Omental fat pad (tissue), 4 donors: ENCODE data around the gene NCOA5. TPM values are rescaled to one million over a fixed set of nuclear protein-coding genes. Genes with fewer than 3 reads are reported as not detected.

Experiments used
- ATAC-seq: fragments of 150-250 bp; one replicate; pipeline ENCODE4 v1.9.1; 2016; ENCODE audit warnings: mild to moderate bottlenecking, moderate library complexity; ENCODE audit not compliant: low FRiP score
- DNase-seq: peaks from one replicate; pipeline ENCODE4 v3.0.0-alpha.2; 2019; ENCODE audit warnings: low spot score
- CTCF ChIP-seq, 3 donors: fragments of 450-650 bp; IDR thresholded peaks; one replicate each; pipeline ENCODE4 v1.5.1; 2016 to 2017; ENCODE audit warnings: antibody characterized with exemption in 3 of 3, mild to moderate bottlenecking in 3 of 3, moderate library complexity in 2 of 3
- total RNA-seq, 4 donors: library from RNA; depleted of rRNA; stranded (reverse); fragments of >200 nt; gene quantifications; one replicate each; pipeline ENCODE4 v1.1.0, GENCODE V29; 2016

The NCOA5 gene
- total RNA-seq, 4 donors from 2014 or later, result 19.3 to 41.1 (median 23.2) TPM

- no peak for ATAC-seq
- DNase-seq, result no peak
- TF ChIP-seq CTCF (IDR thresholded peaks at IDR 0.05), result no peak
Observed at GRCh38 chr20:46126440-46127056, 36.8 kb upstream of the NCOA5 start.

- TF ChIP-seq CTCF (IDR thresholded peaks at IDR 0.05), result no peak
- ATAC-seq (no peak), DNase-seq (no peak)
Observed at GRCh38 chr20:46123482-46124245, 33.9 kb upstream of the NCOA5 start.

- ATAC-seq, result no peak
- DNase-seq, result no peak
- TF ChIP-seq CTCF (IDR thresholded peaks at IDR 0.05), result no peak
Observed at GRCh38 chr20:46122516-46123481, 33.0 kb upstream of the NCOA5 start.

- no peak for TF ChIP-seq CTCF (IDR thresholded peaks at IDR 0.05)
- no peak for ATAC-seq
- no peak for DNase-seq
Observed at GRCh38 chr20:46122071-46122470, 32.3 kb upstream of the NCOA5 start.

- DNase-seq, result no peak
- TF ChIP-seq CTCF (IDR thresholded peaks at IDR 0.05), result no peak
- no peak for ATAC-seq
Observed at GRCh38 chr20:46121184-46121930, 31.6 kb upstream of the NCOA5 start.

GRCh38 chr20:46120136-46120535 is 30.4 kb upstream of the NCOA5 start:
- DNase-seq (no peak), ATAC-seq (no peak)
- no peak for TF ChIP-seq CTCF (IDR thresholded peaks at IDR 0.05)
